ENCODE data around the gene GJB3.

- no peak for TF ChIP-seq SUZ12 (IDR thresholded peaks at IDR 0.05; ENCODE audit: extremely low read depth, insufficient read depth, insufficient read length)
- no peak for TF ChIP-seq ZNF274 (IDR thresholded peaks at IDR 0.05; ENCODE audit: low read depth, low read length)
Observed at GRCh38 chr1:34827341-34827941, 46.4 kb downstream of the GJB3 start.

All from NT2/D1 (cell line).